ENCODE results near the gene TWNK.

TWNK gene

GRCh38 chr10:101006593-101007098, 19.3 kb downstream of the TWNK start:
- H3K27me3 ChIP-seq (ENCODE audit: low read depth, low read length) = no peaks in the 10 kb centered on the region
- H3K36me3 ChIP-seq (ENCODE audit: control insufficient read depth in 1 of 2, insufficient read depth in 2 of 2, low read length in 2 of 2) = peaks cover 9 to 37% of the 10 kb centered on the region in 2 donors
- H3K9me3 ChIP-seq (ENCODE audit: control insufficient read depth in 1 of 2, low read length in 2 of 2) = no peaks in the 10 kb centered on the region
- H3K4me3 ChIP-seq (ENCODE audit: low read depth in 1 of 2, low read length in 2 of 2) = no peak overlapping the region
- H3K4me1 ChIP-seq (ENCODE audit: control insufficient read depth in 1 of 2, insufficient read depth in 2 of 2, low read length in 2 of 2) = peaks cover 6 to 49% of the 10 kb centered on the region in 2 donors
- H3K27ac ChIP-seq (ENCODE audit: low read length) = no peak overlapping the region

GRCh38 chr10:101007099-101007711, 19.9 kb downstream of the TWNK start:
- peaks cover under 1 to 47% of the 10 kb centered on the region in 2 donors for H3K4me1 ChIP-seq (ENCODE audit: control insufficient read depth in 1 of 2, insufficient read depth in 2 of 2, low read length in 2 of 2)
- H3K27ac ChIP-seq (ENCODE audit: low read length) = no peak overlapping the region
- H3K27me3 ChIP-seq (ENCODE audit: low read depth, low read length) = no peaks in the 10 kb centered on the region
- no peak overlapping the region for H3K4me3 ChIP-seq (ENCODE audit: low read depth in 1 of 2, low read length in 2 of 2)
- H3K36me3 ChIP-seq (ENCODE audit: control insufficient read depth in 1 of 2, insufficient read depth in 2 of 2, low read length in 2 of 2) = peaks cover 8 to 37% of the 10 kb centered on the region in 2 donors
- H3K9me3 ChIP-seq (ENCODE audit: control insufficient read depth in 1 of 2, low read length in 2 of 2) = no peaks in the 10 kb centered on the region

GRCh38 chr10:101007915-101008822, 20.8 kb downstream of the TWNK start:
- peaks cover 4 to 49% of the 10 kb centered on the region in 2 donors for H3K4me1 ChIP-seq (ENCODE audit: control insufficient read depth in 1 of 2, insufficient read depth in 2 of 2, low read length in 2 of 2)
- H3K27me3 ChIP-seq (ENCODE audit: low read depth, low read length) = no peaks in the 10 kb centered on the region
- H3K9me3 ChIP-seq (ENCODE audit: control insufficient read depth in 1 of 2, low read length in 2 of 2) = no peaks in the 10 kb centered on the region
- H3K4me3 ChIP-seq (ENCODE audit: low read depth in 1 of 2, low read length in 2 of 2) = no peak overlapping the region
- peaks cover 6 to 34% of the 10 kb centered on the region in 2 donors for H3K36me3 ChIP-seq (ENCODE audit: control insufficient read depth in 1 of 2, insufficient read depth in 2 of 2, low read length in 2 of 2)
- peak overlapping the region; percentile 20 for H3K27ac ChIP-seq (ENCODE audit: low read length)

GRCh38 chr10:101008823-101009423, 21.6 kb downstream of the TWNK start:
- H3K4me3 ChIP-seq (ENCODE audit: low read depth in 1 of 2, low read length in 2 of 2) = no peak overlapping the region
- no peaks in the 10 kb centered on the region for H3K9me3 ChIP-seq (ENCODE audit: control insufficient read depth in 1 of 2, low read length in 2 of 2)
- H3K27me3 ChIP-seq (ENCODE audit: low read depth, low read length) = no peaks in the 10 kb centered on the region
- H3K36me3 ChIP-seq (ENCODE audit: control insufficient read depth in 1 of 2, insufficient read depth in 2 of 2, low read length in 2 of 2) = peaks cover 6 to 26% of the 10 kb centered on the region in 2 donors
- no peak overlapping the region for H3K27ac ChIP-seq (ENCODE audit: low read length)
- peaks cover 8 to 51% of the 10 kb centered on the region in 2 donors for H3K4me1 ChIP-seq (ENCODE audit: control insufficient read depth in 1 of 2, insufficient read depth in 2 of 2, low read length in 2 of 2)

- H3K27ac ChIP-seq (ENCODE audit: low read length) = no peak overlapping the region
- no peaks in the 10 kb centered on the region for H3K27me3 ChIP-seq (ENCODE audit: low read depth, low read length)
- H3K4me1 ChIP-seq (ENCODE audit: control insufficient read depth in 1 of 2, insufficient read depth in 2 of 2, low read length in 2 of 2) = peaks cover 8 to 55% of the 10 kb centered on the region in 2 donors
- H3K4me3 ChIP-seq (ENCODE audit: low read depth in 1 of 2, low read length in 2 of 2) = no peak overlapping the region
- H3K36me3 ChIP-seq (ENCODE audit: control insufficient read depth in 1 of 2, insufficient read depth in 2 of 2, low read length in 2 of 2) = peaks cover 6 to 18% of the 10 kb centered on the region in 2 donors
- no peaks in the 10 kb centered on the region for H3K9me3 ChIP-seq (ENCODE audit: control insufficient read depth in 1 of 2, low read length in 2 of 2)
Measured at GRCh38 chr10:101010329-101010728, 23.0 kb downstream of the TWNK start.

GRCh38 chr10:101011517-101012423, 24.4 kb downstream of the TWNK start:
- no peak overlapping the region for H3K4me3 ChIP-seq (ENCODE audit: low read depth in 1 of 2, low read length in 2 of 2)
- H3K27me3 ChIP-seq (ENCODE audit: low read depth, low read length) = no peaks in the 10 kb centered on the region
- H3K36me3 ChIP-seq (ENCODE audit: control insufficient read depth in 1 of 2, insufficient read depth in 2 of 2, low read length in 2 of 2) = peaks cover 0 to 4% of the 10 kb centered on the region in 2 donors
- no peak overlapping the region for H3K27ac ChIP-seq (ENCODE audit: low read length)
- no peaks in the 10 kb centered on the region for H3K9me3 ChIP-seq (ENCODE audit: control insufficient read depth in 1 of 2, low read length in 2 of 2)
- peaks cover 8 to 50% of the 10 kb centered on the region in 2 donors for H3K4me1 ChIP-seq (ENCODE audit: control insufficient read depth in 1 of 2, insufficient read depth in 2 of 2, low read length in 2 of 2)

- Histone ChIP-seq H3K27ac (ENCODE audit: low read length) (no peak overlapping the region), H3K9me3 (ENCODE audit: control insufficient read depth in 1 of 2, low read length in 2 of 2) (no peaks in the 10 kb centered on the region), H3K4me1 (ENCODE audit: control insufficient read depth in 1 of 2, insufficient read depth in 2 of 2, low read length in 2 of 2) (peaks cover 8 to 41% of the 10 kb centered on the region in 2 donors), H3K4me3 (ENCODE audit: low read depth in 1 of 2, low read length in 2 of 2) (no peak overlapping the region), H3K36me3 (ENCODE audit: control insufficient read depth in 1 of 2, insufficient read depth in 2 of 2, low read length in 2 of 2) (no peaks in the 10 kb centered on the region), H3K27me3 (ENCODE audit: low read depth, low read length) (no peaks in the 10 kb centered on the region)
Measured at GRCh38 chr10:101012525-101013364, 25.4 kb downstream of the TWNK start.

- H3K36me3 ChIP-seq (ENCODE audit: control insufficient read depth in 1 of 2, insufficient read depth in 2 of 2, low read length in 2 of 2) = no peaks in the 10 kb centered on the region
Measured at GRCh38 chr10:101013365-101013825, 26.1 kb downstream of the TWNK start.

GRCh38 chr10:101014230-101014884, 27.0 kb downstream of the TWNK start:
- peaks cover 8 to 32% of the 10 kb centered on the region in 2 donors for H3K4me1 ChIP-seq (ENCODE audit: control insufficient read depth in 1 of 2, insufficient read depth in 2 of 2, low read length in 2 of 2)
- H3K4me3 ChIP-seq (ENCODE audit: low read depth in 1 of 2, low read length in 2 of 2) = no peak overlapping the region
- no peak overlapping the region for H3K27ac ChIP-seq (ENCODE audit: low read length)
- H3K36me3 ChIP-seq (ENCODE audit: control insufficient read depth in 1 of 2, insufficient read depth in 2 of 2, low read length in 2 of 2) = no peaks in the 10 kb centered on the region
- no peaks in the 10 kb centered on the region for H3K9me3 ChIP-seq (ENCODE audit: control insufficient read depth in 1 of 2, low read length in 2 of 2)
- no peaks in the 10 kb centered on the region for H3K27me3 ChIP-seq (ENCODE audit: low read depth, low read length)

More at GRCh38 chr10:101013365-101013825, 26.1 kb downstream of the TWNK start:
- H3K27ac ChIP-seq (ENCODE audit: low read length) = no peak overlapping the region
- H3K4me1 ChIP-seq (ENCODE audit: control insufficient read depth in 1 of 2, insufficient read depth in 2 of 2, low read length in 2 of 2) = peaks cover 8 to 35% of the 10 kb centered on the region in 2 donors
- no peaks in the 10 kb centered on the region for H3K9me3 ChIP-seq (ENCODE audit: control insufficient read depth in 1 of 2, low read length in 2 of 2)
- no peaks in the 10 kb centered on the region for H3K27me3 ChIP-seq (ENCODE audit: low read depth, low read length)
- H3K4me3 ChIP-seq (ENCODE audit: low read depth in 1 of 2, low read length in 2 of 2) = no peak overlapping the region
